PC-9 (cell line): ENCODE measurements around the gene MOSPD3. TPM values are rescaled to one million over a fixed set of nuclear protein-coding genes. Genes with fewer than 3 reads are reported as not detected.
"Not testable (repeated sequence)": the region's sequence is repeated elsewhere in the genome, so short reads cannot be mapped to it uniquely, and the experiment has no call there.

Experiments used
- BruUV-seq: library from RNA; stranded (reverse); fragments of 400-500 nt; replicated peaks from 2 replicates; lab custom pipeline; 2021; lab: Mats Ljungman, UMichigan
- CTCF ChIA-PET: fragments of 300-600 bp; sonication (Branson Sonifier 250); formaldehyde crosslinking; loops from one replicate; lab custom pipeline; 2022; ENCODE audit warnings: antibody characterized with exemption; lab: Charles Lee
- POLR2A ChIA-PET: fragments of 300-600 bp; sonication (Branson Sonifier 250); formaldehyde crosslinking; loops from one replicate; lab custom pipeline; 2022; ENCODE audit warnings: antibody characterized with exemption; ENCODE audit not compliant: unreplicated experiment; lab: Charles Lee
- DNase-seq, 2 experiments: peaks; one replicate each; pipeline versions ENCODE4 v3.0.0 to v3.0.0-alpha.2; 2015 to 2022; ENCODE audit warnings: mixed read lengths in 1 of 2
- H2AFZ ChIP-seq: fragments of 200-600 bp; sonication (generic); 2 replicates; pipeline ENCODE4 v1.8.1; 2017; ENCODE audit warnings: antibody characterized with exemption
- H3F3A ChIP-seq: fragments of 200-600 bp; sonication (generic); 2 replicates; pipeline ENCODE4 v1.8.1; 2017; ENCODE audit warnings: antibody characterized with exemption, mild to moderate bottlenecking, low read depth; ENCODE audit not compliant: insufficient read depth
- H3K27ac ChIP-seq: fragments of 200-600 bp; sonication (generic); 2 replicates; pipeline ENCODE4 v1.6.1; 2016; ENCODE audit warnings: mixed run types
- H3K27me3 ChIP-seq: fragments of 200-600 bp; sonication (generic); 2 replicates; pipeline ENCODE4 v1.6.1; 2016; ENCODE audit warnings: low read depth, mixed run types; ENCODE audit not compliant: insufficient read depth
- H3K36me3 ChIP-seq: fragments of 200-600 bp; sonication (generic); 2 replicates; pipeline ENCODE4 v1.6.1; 2016; ENCODE audit warnings: low read depth, mixed run types
- H3K4me1 ChIP-seq: fragments of 200-600 bp; sonication (generic); replicated peaks from 2 replicates; pipeline ENCODE4 v1.6.1; 2016; ENCODE audit warnings: mixed run types; ENCODE audit not compliant: insufficient read depth
- H3K4me2 ChIP-seq: fragments of 200-600 bp; sonication (generic); 2 replicates; pipeline ENCODE4 v1.6.1; 2017; ENCODE audit warnings: mixed run types
- H3K4me3 ChIP-seq: fragments of 200-600 bp; sonication (generic); 2 replicates; pipeline ENCODE4 v1.6.1; 2016; ENCODE audit warnings: mixed run types
- H3K79me2 ChIP-seq: fragments of 200-600 bp; sonication (generic); 2 replicates; pipeline ENCODE4 v1.6.1; 2017; ENCODE audit warnings: low read depth, mixed run types
- H3K9me2 ChIP-seq: fragments of 200-600 bp; sonication (generic); 2 replicates; pipeline ENCODE4 v1.8.1; 2017; ENCODE audit warnings: mild to moderate bottlenecking; ENCODE audit not compliant: insufficient read depth
- H3K9me3 ChIP-seq: fragments of 200-600 bp; sonication (generic); 2 replicates; pipeline ENCODE4 v1.8.1; 2016; ENCODE audit warnings: low read depth; ENCODE audit not compliant: insufficient read depth
- H4K20me1 ChIP-seq: fragments of 200-600 bp; sonication (generic); 2 replicates; pipeline ENCODE4 v1.8.1; 2017; ENCODE audit not compliant: insufficient read depth
- CTCF ChIP-seq: fragments of 200-600 bp; sonication (generic); conservative IDR thresholded peaks from 2 replicates; pipeline ENCODE4 v1.6.1; 2017; ENCODE audit warnings: mixed run types, antibody characterized with exemption, mild to moderate bottlenecking, moderate library complexity
- EZH2 ChIP-seq: fragments of 200-600 bp; sonication (generic); IDR thresholded peaks from 2 replicates; pipeline ENCODE4 v1.8.0; 2017; ENCODE audit warnings: antibody characterized with exemption, low read depth
- intact Hi-C: fragments of 100-400 bp; cut with micrococcal nuclease; formaldehyde crosslinking; loops from one replicate; pipeline ENCODE4 v1.10.0; 2022; ENCODE audit not compliant: unreplicated experiment
- total RNA-seq: library from RNA; stranded (reverse); gene quantifications from 2 replicates; pipeline ENCODE4 v1.2.3, GENCODE V29; 2021

The MOSPD3 gene
- total RNA-seq, 1 experiment from 2014 or later = 38.1 TPM

- BruUV-seq = no TSS peak
- Histone ChIP-seq H3K79me2 (no peaks in the 10 kb centered on the region), H2AFZ (no peak within 1 kb of the TSS), H3K4me3 (no peak within 1 kb of the TSS), H4K20me1 (no peaks in the 10 kb centered on the region), H3K4me1 (peaks cover 7% of the 10 kb centered on the region), H3K27ac (no peak within 1 kb of the TSS), H3K9me3 (no peaks in the 10 kb centered on the region), H3K36me3 (no peaks in the 10 kb centered on the region), H3K4me2 (no peak within 1 kb of the TSS), H3K9me2 (no peaks in the 10 kb centered on the region), H3K27me3 (no peaks in the 10 kb centered on the region), H3F3A (peaks cover 14% of the 10 kb centered on the region; the same call in 1 of the 2 replicates)
- intact Hi-C loops = no loop called here
- DNase-seq = no peak
- ChIA-PET CTCF (no interaction called here), POLR2A (no interaction called here)
- TF ChIP-seq CTCF = no peak
- no peak for TF ChIP-seq EZH2
These were observed 43.8 kb downstream of the MOSPD3 start, which contains the start of gene ACTL6B for GRCh38 chr7:100655908-100656674. TSS of gene ACTL6B (minus strand) at chr7:100656448. CDS start at chr7:100656354, 94 bp downstream.

- H3K27me3 ChIP-seq, H3K9me2 ChIP-seq, H3F3A ChIP-seq, DNase-seq, H3K4me3 ChIP-seq, H3K36me3 ChIP-seq, H3K4me1 ChIP-seq, H3K79me2 ChIP-seq, intact Hi-C loops, H4K20me1 ChIP-seq, H3K27ac ChIP-seq, H2AFZ ChIP-seq, BruUV-seq, H3K4me2 ChIP-seq, H3K9me3 ChIP-seq: not testable (repeated sequence)
- ChIA-PET POLR2A (interaction anchor here (0.6 kb wide), 1 partner anchor 63 kb away, joined by 3 read pairs; no protein-coding TSS in a partner anchor), CTCF (interaction anchor here (0.6 kb wide), 1 partner anchor 74 kb away, joined by 8 read pairs; no protein-coding TSS in a partner anchor)
These were observed 49.9 kb downstream of the MOSPD3 start for GRCh38 chr7:100662194-100662776.

Other genes starting within 250 kb of the MOSPD3 start
- gene PILRA, start 239.1 kb upstream of the MOSPD3 start, total RNA-seq = 1.5 and 2.8 TPM in 2 replicates
- gene ZCWPW1, start 183.8 kb upstream of the MOSPD3 start, total RNA-seq = 7.4 TPM in 2 replicates
- gene MEPCE, start 182.7 kb upstream of the MOSPD3 start, total RNA-seq = 62.6 and 70.3 TPM in 2 replicates
- gene PPP1R35, start 176.0 kb upstream of the MOSPD3 start, total RNA-seq = 49.1 and 67.6 TPM in 2 replicates
- 1.4 and 4.2 TPM in 2 replicates for gene SPACDR, start 148.3 kb upstream of the MOSPD3 start, total RNA-seq
- 68.8 and 79.8 TPM in 2 replicates for gene TSC22D4, start 133.3 kb upstream of the MOSPD3 start, total RNA-seq
- 1.3 and 1.9 TPM in 2 replicates for gene NYAP1, start 128.6 kb upstream of the MOSPD3 start, total RNA-seq
- 30.4 and 35.2 TPM in 2 replicates for gene AGFG2, start 73.3 kb upstream of the MOSPD3 start, total RNA-seq
- gene SAP25, start 38.6 kb upstream of the MOSPD3 start, total RNA-seq = 11.0 and 15.3 TPM in 2 replicates
- gene LRCH4, start 26.4 kb upstream of the MOSPD3 start, total RNA-seq = 86.6 and 89.6 TPM in 2 replicates
- gene FBXO24, start 26.2 kb upstream of the MOSPD3 start, total RNA-seq = 2.7 and 4.6 TPM in 2 replicates
- gene PCOLCE, start 10.2 kb upstream of the MOSPD3 start, total RNA-seq = 25.1 and 35.2 TPM in 2 replicates
- gene TFR2, start 29.0 kb downstream of the MOSPD3 start, total RNA-seq = 4.8 and 6.2 TPM in 2 replicates
- gene ACTL6B, start 43.9 kb downstream of the MOSPD3 start, total RNA-seq = not detected in 2 replicates
- gene GNB2, start 61.2 kb downstream of the MOSPD3 start, total RNA-seq = 299 and 326 TPM in 2 replicates
- gene GIGYF1, start 81.7 kb downstream of the MOSPD3 start, total RNA-seq = 55.1 and 64.2 TPM in 2 replicates
- gene POP7, start 93.6 kb downstream of the MOSPD3 start, total RNA-seq = 59.4 and 62.7 TPM in 2 replicates
- gene EPO, start 107.9 kb downstream of the MOSPD3 start, total RNA-seq = 0.30 and 0.44 TPM in 2 replicates
- not detected in 2 replicates for gene ZAN, start 121.1 kb downstream of the MOSPD3 start, total RNA-seq
- 79.4 and 94.6 TPM in 2 replicates for gene EPHB4, start 215.0 kb downstream of the MOSPD3 start, total RNA-seq
- 34.7 and 36.7 TPM in 2 replicates for gene SLC12A9, start 240.2 kb downstream of the MOSPD3 start, total RNA-seq